Measurements from ENCODE around the gene DDR2. TPM values are rescaled to one million over a fixed set of nuclear protein-coding genes. Genes with fewer than 3 reads are reported as not detected.
"Not testable (repeated sequence)": the region's sequence is repeated elsewhere in the genome, so short reads cannot be mapped to it uniquely, and the experiment has no call there.

Gene DDR2
- total RNA-seq, 1 experiment from 2014 or later, result 0.77 TPM

- ChIA-PET CTCF (no interaction called here), POLR2A (ENCODE audit: unreplicated experiment) (no interaction called here)
- H4K20me1 ChIP-seq (ENCODE audit: low read length), result no peaks in the 10 kb centered on the region
- H3K4me1 ChIP-seq (ENCODE audit: insufficient read depth, low read length), result peaks cover 7% of the 10 kb centered on the region
- H2AFZ ChIP-seq (ENCODE audit: low read length), result no peak overlapping the region
- H3K27me3 ChIP-seq (ENCODE audit: low read length), result no peaks in the 10 kb centered on the region
- ATAC-seq (no peak), DNase-seq (no peak)
- TF ChIP-seq EZH2phosphoT487 (IDR thresholded peaks at IDR 0.05; ENCODE audit: borderline replicate concordance, low read length) (no peak), CTCF (conservative IDR thresholded peaks at IDR 0.05; ENCODE audit: low read depth, low read length) (no peak)
- no peak overlapping the region for H3K4me3 ChIP-seq (ENCODE audit: low read length)
- intact Hi-C loops (cut with micrococcal nuclease), result no loop called here
- no peaks in the 10 kb centered on the region for H3F3A ChIP-seq (ENCODE audit: low read length, unreplicated experiment)
- H3K9me3 ChIP-seq (ENCODE audit: low read length), result no peaks in the 10 kb centered on the region
- no peaks in the 10 kb centered on the region for H3K79me2 ChIP-seq (ENCODE audit: low read length)
- H3K9me2 ChIP-seq (replicated peaks; ENCODE audit: low read length), result no peaks in the 10 kb centered on the region
- BruUV-seq (replicated peaks), result no TSS peak
- H3K9ac ChIP-seq (ENCODE audit: low read length), result no peak overlapping the region
- no peak overlapping the region for H3K27ac ChIP-seq (ENCODE audit: low read length)
- H3K4me2 ChIP-seq (ENCODE audit: low read length), result no peak overlapping the region
- no peaks in the 10 kb centered on the region for H3K36me3 ChIP-seq (ENCODE audit: low read depth, low read length)
Measured at GRCh38 chr1:162726555-162726954, 94.3 kb downstream of the DDR2 start.

- H3K79me2 ChIP-seq (ENCODE audit: low read length); H3K36me3 ChIP-seq (ENCODE audit: low read depth, low read length): not testable (repeated sequence)
Measured at GRCh38 chr1:162727493-162727892, 95.2 kb downstream of the DDR2 start.

GRCh38 chr1:162728573-162728972, 96.3 kb downstream of the DDR2 start:
- DNase-seq, result no peak

More at GRCh38 chr1:162727493-162727892, 95.2 kb downstream of the DDR2 start:
- H3K9me2 ChIP-seq (replicated peaks; ENCODE audit: low read length); DNase-seq; BruUV-seq (replicated peaks); H3K4me1 ChIP-seq (ENCODE audit: insufficient read depth, low read length); H2AFZ ChIP-seq (ENCODE audit: low read length); H3K27me3 ChIP-seq (ENCODE audit: low read length); ATAC-seq; intact Hi-C loops (cut with micrococcal nuclease); H3F3A ChIP-seq (ENCODE audit: low read length, unreplicated experiment); H3K9ac ChIP-seq (ENCODE audit: low read length); H4K20me1 ChIP-seq (ENCODE audit: low read length); H3K4me2 ChIP-seq (ENCODE audit: low read length); POLR2A ChIA-PET (ENCODE audit: unreplicated experiment); H3K4me3 ChIP-seq (ENCODE audit: low read length); H3K27ac ChIP-seq (ENCODE audit: low read length); H3K9me3 ChIP-seq (ENCODE audit: low read length); CTCF ChIA-PET: not testable (repeated sequence)

GRCh38 chr1:162729195-162729774, 97.0 kb downstream of the DDR2 start:
- H4K20me1 ChIP-seq (ENCODE audit: low read length); H3F3A ChIP-seq (ENCODE audit: low read length, unreplicated experiment); H3K9me2 ChIP-seq (replicated peaks; ENCODE audit: low read length); H3K4me3 ChIP-seq (ENCODE audit: low read length); H3K4me1 ChIP-seq (ENCODE audit: insufficient read depth, low read length); H3K36me3 ChIP-seq (ENCODE audit: low read depth, low read length); H3K4me2 ChIP-seq (ENCODE audit: low read length); CTCF ChIA-PET; H3K27ac ChIP-seq (ENCODE audit: low read length); H2AFZ ChIP-seq (ENCODE audit: low read length); BruUV-seq (replicated peaks); H3K9ac ChIP-seq (ENCODE audit: low read length); H3K27me3 ChIP-seq (ENCODE audit: low read length); DNase-seq; H3K9me3 ChIP-seq (ENCODE audit: low read length); intact Hi-C loops (cut with micrococcal nuclease); H3K79me2 ChIP-seq (ENCODE audit: low read length): not testable (repeated sequence)
- peak; percentile 27; the same call in 1 of the 2 replicates for ATAC-seq
- POLR2A ChIA-PET (ENCODE audit: unreplicated experiment), result interaction anchor here (0.6 kb wide), 1 partner anchor 27 kb away, joined by 3 read pairs; no protein-coding TSS in a partner anchor

More at GRCh38 chr1:162728573-162728972, 96.3 kb downstream of the DDR2 start:
- Histone ChIP-seq H3K27ac (ENCODE audit: low read length) (no peak overlapping the region), H3K4me2 (ENCODE audit: low read length) (no peak overlapping the region), H3K79me2 (ENCODE audit: low read length) (no peaks in the 10 kb centered on the region), H3K4me1 (ENCODE audit: insufficient read depth, low read length) (peaks cover 7% of the 10 kb centered on the region), H2AFZ (ENCODE audit: low read length) (no peak overlapping the region), H3K9ac (ENCODE audit: low read length) (no peak overlapping the region), H3K27me3 (ENCODE audit: low read length) (no peaks in the 10 kb centered on the region), H3F3A (ENCODE audit: low read length, unreplicated experiment) (no peaks in the 10 kb centered on the region), H4K20me1 (ENCODE audit: low read length) (no peaks in the 10 kb centered on the region), H3K36me3 (ENCODE audit: low read depth, low read length) (no peaks in the 10 kb centered on the region), H3K9me2 (replicated peaks; ENCODE audit: low read length) (no peaks in the 10 kb centered on the region), H3K4me3 (ENCODE audit: low read length) (no peak overlapping the region), H3K9me3 (ENCODE audit: low read length) (no peaks in the 10 kb centered on the region)
- ATAC-seq, result no peak
- intact Hi-C loops (cut with micrococcal nuclease), result no loop called here
- TF ChIP-seq CTCF (conservative IDR thresholded peaks at IDR 0.05; ENCODE audit: low read depth, low read length), result no peak
- no peak for TF ChIP-seq EZH2 (IDR thresholded peaks at IDR 0.05; ENCODE audit: low read length, unreplicated experiment)
- no peak for TF ChIP-seq EZH2phosphoT487 (IDR thresholded peaks at IDR 0.05; ENCODE audit: borderline replicate concordance, low read length)
- POLR2A ChIA-PET (ENCODE audit: unreplicated experiment), result interaction anchor here (0.6 kb wide), 1 partner anchor 28 kb away, joined by 3 read pairs; no protein-coding TSS in a partner anchor
- CTCF ChIA-PET, result no interaction called here
- BruUV-seq (replicated peaks), result no TSS peak

Data from PC-3 (cell line).